Measurements from ENCODE around the gene ZCCHC9.

DNA sequence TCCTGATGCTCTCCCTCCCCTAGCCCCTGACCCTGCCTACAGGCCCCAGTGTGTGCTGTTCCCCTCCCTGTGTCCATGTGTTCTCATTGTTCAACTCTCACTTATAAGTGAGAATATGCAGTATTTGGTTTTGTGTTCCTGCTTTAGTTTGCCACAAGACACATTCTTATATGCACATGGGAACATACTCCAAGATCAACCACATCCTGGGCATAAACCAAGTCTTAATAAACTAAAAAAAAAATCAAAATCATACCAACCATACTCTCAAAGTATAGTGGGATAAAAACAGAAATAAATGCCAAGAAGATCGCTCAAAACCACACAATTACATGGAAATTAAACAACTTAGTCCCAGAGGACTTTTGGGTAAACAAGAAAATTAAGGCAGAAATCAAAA is 11.2 kb upstream of the ZCCHC9 start:
- TF ChIP-seq, protein P1, sequence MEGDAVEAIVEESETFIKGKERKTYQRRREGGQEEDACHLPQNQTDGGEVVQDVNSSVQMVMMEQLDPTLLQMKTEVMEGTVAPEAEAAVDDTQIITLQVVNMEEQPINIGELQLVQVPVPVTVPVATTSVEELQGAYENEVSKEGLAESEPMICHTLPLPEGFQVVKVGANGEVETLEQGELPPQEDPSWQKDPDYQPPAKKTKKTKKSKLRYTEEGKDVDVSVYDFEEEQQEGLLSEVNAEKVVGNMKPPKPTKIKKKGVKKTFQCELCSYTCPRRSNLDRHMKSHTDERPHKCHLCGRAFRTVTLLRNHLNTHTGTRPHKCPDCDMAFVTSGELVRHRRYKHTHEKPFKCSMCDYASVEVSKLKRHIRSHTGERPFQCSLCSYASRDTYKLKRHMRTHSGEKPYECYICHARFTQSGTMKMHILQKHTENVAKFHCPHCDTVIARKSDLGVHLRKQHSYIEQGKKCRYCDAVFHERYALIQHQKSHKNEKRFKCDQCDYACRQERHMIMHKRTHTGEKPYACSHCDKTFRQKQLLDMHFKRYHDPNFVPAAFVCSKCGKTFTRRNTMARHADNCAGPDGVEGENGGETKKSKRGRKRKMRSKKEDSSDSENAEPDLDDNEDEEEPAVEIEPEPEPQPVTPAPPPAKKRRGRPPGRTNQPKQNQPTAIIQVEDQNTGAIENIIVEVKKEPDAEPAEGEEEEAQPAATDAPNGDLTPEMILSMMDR (IDR thresholded peaks at IDR 0.05), result no peak
- TF ChIP-seq POLR2A (IDR thresholded peaks at IDR 0.05), result no peak

All from testis (tissue), 2 donors.